ENCODE data around the gene PUS10. TPM values are rescaled to one million over a fixed set of nuclear protein-coding genes. Genes with fewer than 3 reads are reported as not detected.

Gene PUS10
- total RNA-seq, 2 donors from 2014 or later, result 3.6 to 15.6 TPM

DNA sequence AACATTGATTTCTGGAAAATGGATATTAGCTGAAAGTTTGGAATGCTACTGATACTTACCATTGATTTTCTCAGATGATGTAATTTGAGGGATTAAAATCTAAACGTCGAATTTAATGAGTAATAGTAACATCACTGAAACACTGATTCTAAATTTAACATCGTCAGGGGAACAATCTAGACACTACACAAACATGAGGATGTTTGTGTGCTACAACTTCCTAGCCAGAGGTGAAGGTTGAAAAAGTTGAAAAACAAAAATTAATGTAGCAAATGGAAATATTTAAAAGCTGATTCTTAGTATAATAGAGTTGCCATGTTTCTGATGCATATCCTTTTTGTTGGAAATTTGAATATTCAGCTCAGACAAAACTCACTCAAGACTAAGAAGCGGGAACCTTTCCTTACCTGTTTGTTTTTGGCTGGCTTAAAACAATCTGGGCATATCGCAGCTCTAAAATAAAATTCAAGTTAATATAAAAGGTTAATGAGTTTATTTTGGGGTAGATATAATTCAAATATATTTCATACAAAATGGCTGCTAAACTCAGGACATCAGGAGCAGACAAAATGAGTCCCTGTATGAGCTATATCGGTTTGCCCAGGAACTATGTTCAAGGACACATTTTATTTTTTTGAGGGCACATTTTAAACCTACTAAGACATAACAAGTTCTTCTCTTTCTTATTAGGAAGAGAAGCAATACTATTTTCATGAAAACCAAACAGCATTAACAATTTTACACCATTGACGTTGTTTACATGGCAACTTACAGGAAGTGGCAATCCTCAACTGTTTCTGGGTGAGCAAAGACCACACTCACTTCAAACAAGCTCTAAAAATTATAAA is 53.2 kb downstream of the PUS10 start:
- ATAC-seq, result peak; percentile 24
- intact Hi-C loops (cut with DNase I), result no loop called here
- H3K27ac ChIP-seq, result peak overlapping the region in 3 of 4 donors; percentile 54 to 74 (median 62)
- no peaks in the 10 kb centered on the region for H3K27me3 ChIP-seq
- H3K4me1 ChIP-seq, result peaks cover 12% of the 10 kb centered on the region
- no peaks in the 10 kb centered on the region for H3K9me3 ChIP-seq
- no peak overlapping the region for H3K4me3 ChIP-seq
- TF ChIP-seq POLR2A (IDR thresholded peaks at IDR 0.05), result no peak
- TF ChIP-seq, protein P1, sequence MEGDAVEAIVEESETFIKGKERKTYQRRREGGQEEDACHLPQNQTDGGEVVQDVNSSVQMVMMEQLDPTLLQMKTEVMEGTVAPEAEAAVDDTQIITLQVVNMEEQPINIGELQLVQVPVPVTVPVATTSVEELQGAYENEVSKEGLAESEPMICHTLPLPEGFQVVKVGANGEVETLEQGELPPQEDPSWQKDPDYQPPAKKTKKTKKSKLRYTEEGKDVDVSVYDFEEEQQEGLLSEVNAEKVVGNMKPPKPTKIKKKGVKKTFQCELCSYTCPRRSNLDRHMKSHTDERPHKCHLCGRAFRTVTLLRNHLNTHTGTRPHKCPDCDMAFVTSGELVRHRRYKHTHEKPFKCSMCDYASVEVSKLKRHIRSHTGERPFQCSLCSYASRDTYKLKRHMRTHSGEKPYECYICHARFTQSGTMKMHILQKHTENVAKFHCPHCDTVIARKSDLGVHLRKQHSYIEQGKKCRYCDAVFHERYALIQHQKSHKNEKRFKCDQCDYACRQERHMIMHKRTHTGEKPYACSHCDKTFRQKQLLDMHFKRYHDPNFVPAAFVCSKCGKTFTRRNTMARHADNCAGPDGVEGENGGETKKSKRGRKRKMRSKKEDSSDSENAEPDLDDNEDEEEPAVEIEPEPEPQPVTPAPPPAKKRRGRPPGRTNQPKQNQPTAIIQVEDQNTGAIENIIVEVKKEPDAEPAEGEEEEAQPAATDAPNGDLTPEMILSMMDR (IDR thresholded peaks at IDR 0.05), result no peak
- no peaks in the 10 kb centered on the region for H3K36me3 ChIP-seq (replicated peaks in 1 of 2; ENCODE audit: insufficient read depth in 1 of 2, low read depth in 2 of 2)
- no peak for DNase-seq
- WGBS, 2 donors, result 54 to 59% methylated on average over 7 of the region's 7 CpGs

DNA sequence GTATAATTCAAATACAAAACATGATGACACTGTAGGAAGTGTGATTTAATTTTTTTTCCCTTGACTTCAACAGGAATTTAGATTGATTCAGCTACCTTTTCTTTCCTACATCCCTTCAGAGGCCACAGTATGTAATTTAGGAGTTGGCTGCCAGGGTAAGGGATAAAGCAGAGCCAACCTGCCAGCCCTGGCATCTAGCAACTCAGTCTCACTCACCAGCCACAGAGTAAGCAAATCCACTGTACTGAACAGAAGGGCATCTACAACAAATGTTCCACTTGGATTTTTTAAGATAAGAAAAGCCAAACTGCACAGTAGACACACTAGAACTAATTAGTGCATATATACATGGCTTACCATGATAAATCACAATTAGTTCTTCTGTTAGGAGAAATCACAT is 54.9 kb downstream of the PUS10 start:
- Histone ChIP-seq H3K27ac (no peak overlapping the region), H3K27me3 (no peaks in the 10 kb centered on the region), H3K4me3 (no peak overlapping the region), H3K36me3 (replicated peaks in 1 of 2; ENCODE audit: insufficient read depth in 1 of 2, low read depth in 2 of 2) (no peaks in the 10 kb centered on the region), H3K4me1 (peaks cover 12% of the 10 kb centered on the region), H3K9me3 (no peaks in the 10 kb centered on the region)
- DNase-seq (no peak), ATAC-seq (no peak)
- intact Hi-C loops (cut with DNase I), result no loop called here
- TF ChIP-seq, protein P1 (IDR thresholded peaks at IDR 0.05), result no peak
- TF ChIP-seq POLR2A (IDR thresholded peaks at IDR 0.05), result no peak

DNA sequence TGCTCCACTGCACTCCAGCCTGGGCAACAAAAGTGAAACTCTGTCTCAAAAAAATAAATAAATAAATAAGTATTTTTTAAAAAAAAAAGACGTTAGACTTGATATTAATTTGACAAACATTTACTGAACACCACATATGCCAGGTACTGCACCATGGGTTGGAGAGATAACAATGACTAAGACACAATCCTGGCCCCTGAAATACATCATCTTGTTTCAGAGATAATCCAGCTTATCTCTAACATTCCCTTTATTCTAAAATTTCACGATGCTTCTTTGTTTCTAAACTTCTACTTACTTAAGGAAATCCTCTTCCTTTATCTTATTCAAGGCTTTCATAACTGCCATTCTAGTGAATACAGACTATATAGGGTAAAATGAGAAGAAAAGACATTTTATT is 55.5 kb downstream of the PUS10 start:
- intact Hi-C loops (cut with DNase I), result no loop called here
- peaks cover 14% of the 10 kb centered on the region for H3K4me1 ChIP-seq
- WGBS, 2 donors, result 49 to 59% methylated on average over 2 of the region's 2 CpGs
- H3K9me3 ChIP-seq, result no peaks in the 10 kb centered on the region
- no peaks in the 10 kb centered on the region for H3K27me3 ChIP-seq
- ATAC-seq (no peak), DNase-seq (no peak)
- no peak overlapping the region for H3K27ac ChIP-seq
- TF ChIP-seq, protein P1 (IDR thresholded peaks at IDR 0.05), result no peak
- TF ChIP-seq POLR2A (IDR thresholded peaks at IDR 0.05), result no peak
- H3K36me3 ChIP-seq (replicated peaks in 1 of 2; ENCODE audit: insufficient read depth in 1 of 2, low read depth in 2 of 2), result no peaks in the 10 kb centered on the region
- H3K4me3 ChIP-seq, result no peak overlapping the region

DNA sequence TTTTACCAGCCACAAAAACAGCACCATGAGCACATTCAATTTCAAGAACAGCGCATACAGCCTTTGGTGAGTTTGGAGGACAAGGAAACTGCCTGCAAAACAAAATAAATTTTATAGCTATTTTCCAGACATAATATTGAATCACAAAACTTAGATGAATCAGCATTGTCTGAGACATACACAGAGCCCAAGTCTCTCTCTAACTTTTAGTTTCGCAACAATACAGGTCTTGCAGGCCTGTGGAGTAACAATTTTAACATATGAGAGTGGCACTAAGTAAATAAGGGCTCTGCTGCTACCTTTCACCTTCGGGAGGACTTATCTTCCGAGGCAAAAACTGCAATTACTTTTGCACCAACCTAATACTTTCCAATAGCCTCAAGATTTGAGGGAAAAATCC is 56.6 kb downstream of the PUS10 start:
- H3K4me3 ChIP-seq, result no peak overlapping the region
- ATAC-seq, result peak; percentile 58
- no peaks in the 10 kb centered on the region for H3K27me3 ChIP-seq
- H3K27ac ChIP-seq, result no peak overlapping the region
- peaks cover 18% of the 10 kb centered on the region for H3K4me1 ChIP-seq
- no peak for TF ChIP-seq POLR2A (IDR thresholded peaks at IDR 0.05)
- TF ChIP-seq, protein P1 (IDR thresholded peaks at IDR 0.05), result no peak
- no peak for DNase-seq
- WGBS, 2 donors, result 65 to 74% methylated on average over 4 of the region's 4 CpGs
- H3K36me3 ChIP-seq (replicated peaks in 1 of 2; ENCODE audit: insufficient read depth in 1 of 2, low read depth in 2 of 2), result no peaks in the 10 kb centered on the region
- intact Hi-C loops (cut with DNase I), result no loop called here
- no peaks in the 10 kb centered on the region for H3K9me3 ChIP-seq

DNA sequence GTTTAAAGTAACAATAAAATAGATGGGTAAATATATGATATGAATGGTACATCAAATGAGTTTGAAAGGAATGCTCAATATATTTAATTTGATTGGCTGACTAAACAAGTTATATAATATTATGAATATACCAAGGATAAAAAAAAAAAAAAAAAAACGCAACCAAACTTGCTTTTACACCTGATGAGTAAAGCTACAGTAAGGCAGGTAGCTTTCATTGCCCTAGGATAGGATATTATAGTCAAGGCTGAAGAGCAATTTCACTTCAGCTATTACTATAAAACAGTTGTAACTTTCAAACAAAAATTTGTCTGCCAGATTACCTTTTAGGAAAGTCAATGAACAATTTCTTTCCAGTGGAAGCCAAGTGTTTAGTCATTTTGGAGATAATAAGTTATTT is 57.3 kb downstream of the PUS10 start:
- intact Hi-C loops (cut with DNase I), result no loop called here
- Histone ChIP-seq H3K27ac (no peak overlapping the region), H3K36me3 (replicated peaks in 1 of 2; ENCODE audit: insufficient read depth in 1 of 2, low read depth in 2 of 2) (no peaks in the 10 kb centered on the region), H3K4me3 (no peak overlapping the region), H3K4me1 (peaks cover 18% of the 10 kb centered on the region), H3K9me3 (no peaks in the 10 kb centered on the region), H3K27me3 (no peaks in the 10 kb centered on the region)
- TF ChIP-seq, protein P1 (IDR thresholded peaks at IDR 0.05), result no peak
- TF ChIP-seq POLR2A (IDR thresholded peaks at IDR 0.05), result no peak
- WGBS, 2 donors, result 82 to 94% methylated on average over 1 of the region's 1 CpG
- DNase-seq (no peak), ATAC-seq (no peak)

Data from body of pancreas (tissue), 4 donors.